ENCODE measurements around the gene SLC39A5.

GRCh38 chr12:56193025-56193578, 36.7 kb upstream of the SLC39A5 start:
- TF ChIP-seq CTCF (IDR thresholded peaks at IDR 0.05) (peak; percentile 71 to 92 (median 82)), POLR2A (IDR thresholded peaks at IDR 0.05) (no peak)

All from uterus (tissue), 2 donors.